ENCODE results near the gene FAM234A. TPM values are rescaled to one million over a fixed set of nuclear protein-coding genes. Genes with fewer than 3 reads are reported as not detected.
"Not testable (repeated sequence)": the region's sequence is repeated elsewhere in the genome, so short reads cannot be mapped to it uniquely, and the experiment has no call there.

The FAM234A gene
- 100 to 1,000 TPM; 119 to 160 TPM for total RNA-seq
- long read RNA-seq, transcript FAM234A-203 (13 exons, 3,213 nt), result major isoform, 204 of 410 reads
- long read RNA-seq, partial matches to known transcripts, result 117 of 410 reads
- long read RNA-seq, other reads (novel, unspliced or antisense), result 85 of 410 reads

- peak; percentile 96 for DNase-seq
- intact Hi-C loops (cut with DNase I), result loop anchor here in 1 of 2 donors (5.0 kb wide), 1 partner anchor 118 kb away; the partner anchor contains the start of gene AXIN1
- ATAC-seq, result peak; percentile 97
Observed at GRCh38 chr16:234468-235305, at the start of gene FAM234A. TSS of gene FAM234A (plus strand) at chr16:234821. CDS start at chr16:254414, 19,593 bp downstream.

GRCh38 chr16:185213-185612 lies 49.4 kb upstream of the FAM234A start:
- ATAC-seq (no peak), DNase-seq (no peak)
- intact Hi-C loops (cut with DNase I), result no loop called here

GRCh38 chr16:185691-186090 lies 48.9 kb upstream of the FAM234A start:
- intact Hi-C loops (cut with DNase I), result no loop called here
- ATAC-seq, result no peak
- DNase-seq, result no peak

GRCh38 chr16:187330-187729 lies 47.3 kb upstream of the FAM234A start:
- intact Hi-C loops (cut with DNase I), result no loop called here
- DNase-seq, result no peak
- ATAC-seq, result no peak

GRCh38 chr16:188674-189073 lies 45.9 kb upstream of the FAM234A start:
- ATAC-seq, result no peak
- DNase-seq, result no peak
- intact Hi-C loops (cut with DNase I), result no loop called here

- DNase-seq (no peak), ATAC-seq (no peak)
- intact Hi-C loops (cut with DNase I), result no loop called here
Observed at GRCh38 chr16:189604-190186, 44.9 kb upstream of the FAM234A start.

GRCh38 chr16:191831-192230 lies 42.8 kb upstream of the FAM234A start:
- intact Hi-C loops (cut with DNase I), result no loop called here
- ATAC-seq (no peak), DNase-seq (no peak)

GRCh38 chr16:192686-193085 lies 41.9 kb upstream of the FAM234A start:
- DNase-seq (no peak), ATAC-seq (no peak)
- intact Hi-C loops (cut with DNase I), result no loop called here

- ATAC-seq (no peak), DNase-seq (no peak)
- intact Hi-C loops (cut with DNase I), result no loop called here
Observed at GRCh38 chr16:193441-193840, 41.2 kb upstream of the FAM234A start.

GRCh38 chr16:194516-194915 lies 40.1 kb upstream of the FAM234A start:
- intact Hi-C loops (cut with DNase I), result no loop called here
- DNase-seq (no peak), ATAC-seq (no peak)

GRCh38 chr16:200388-200787 lies 34.2 kb upstream of the FAM234A start:
- intact Hi-C loops (cut with DNase I), result no loop called here
- DNase-seq, result no peak
- ATAC-seq, result peak in 1 of 2 donors; percentile 61

- DNase-seq, result no peak
- intact Hi-C loops (cut with DNase I), result no loop called here
- ATAC-seq, result peak in 1 of 2 donors; percentile 49
Observed at GRCh38 chr16:203246-203645, 31.4 kb upstream of the FAM234A start.

GRCh38 chr16:204046-204445 lies 30.6 kb upstream of the FAM234A start:
- DNase-seq; ATAC-seq; intact Hi-C loops (cut with DNase I): not testable (repeated sequence)

GRCh38 chr16:209359-209758 lies 25.3 kb upstream of the FAM234A start:
- intact Hi-C loops (cut with DNase I); ATAC-seq; DNase-seq: not testable (repeated sequence)

GRCh38 chr16:211631-212180 lies 22.9 kb upstream of the FAM234A start:
- intact Hi-C loops (cut with DNase I); DNase-seq: not testable (repeated sequence)
- ATAC-seq, result peak; percentile 13 to 65

- DNase-seq (no peak), ATAC-seq (peak in 1 of 2 donors; percentile 65)
- intact Hi-C loops (cut with DNase I), result no loop called here
Observed at GRCh38 chr16:212999-213398, 21.6 kb upstream of the FAM234A start.

- ATAC-seq, result no peak
- DNase-seq, result no peak
- intact Hi-C loops (cut with DNase I), result no loop called here
Observed at GRCh38 chr16:220021-220420, 14.6 kb upstream of the FAM234A start.

- intact Hi-C loops (cut with DNase I), result no loop called here
- DNase-seq (no peak), ATAC-seq (peak; percentile 10 to 20)
Observed at GRCh38 chr16:228151-228851, 6.3 kb upstream of the FAM234A start.

Data from left cardiac atrium (tissue), 4 donors.